Activated CD4-positive, alpha-beta T cell treated with anti-CD3 and anti-CD28 coated beads for 24 hours (primary cell): Measurements from ENCODE around the gene CDC73.

Source experiments
- DNase-seq, 2 donors: peaks; one replicate each; pipeline ENCODE4 v3.0.0-alpha.2; 2020; ENCODE audit warnings: low read depth in 2 of 2

Gene CDC73

DNA sequence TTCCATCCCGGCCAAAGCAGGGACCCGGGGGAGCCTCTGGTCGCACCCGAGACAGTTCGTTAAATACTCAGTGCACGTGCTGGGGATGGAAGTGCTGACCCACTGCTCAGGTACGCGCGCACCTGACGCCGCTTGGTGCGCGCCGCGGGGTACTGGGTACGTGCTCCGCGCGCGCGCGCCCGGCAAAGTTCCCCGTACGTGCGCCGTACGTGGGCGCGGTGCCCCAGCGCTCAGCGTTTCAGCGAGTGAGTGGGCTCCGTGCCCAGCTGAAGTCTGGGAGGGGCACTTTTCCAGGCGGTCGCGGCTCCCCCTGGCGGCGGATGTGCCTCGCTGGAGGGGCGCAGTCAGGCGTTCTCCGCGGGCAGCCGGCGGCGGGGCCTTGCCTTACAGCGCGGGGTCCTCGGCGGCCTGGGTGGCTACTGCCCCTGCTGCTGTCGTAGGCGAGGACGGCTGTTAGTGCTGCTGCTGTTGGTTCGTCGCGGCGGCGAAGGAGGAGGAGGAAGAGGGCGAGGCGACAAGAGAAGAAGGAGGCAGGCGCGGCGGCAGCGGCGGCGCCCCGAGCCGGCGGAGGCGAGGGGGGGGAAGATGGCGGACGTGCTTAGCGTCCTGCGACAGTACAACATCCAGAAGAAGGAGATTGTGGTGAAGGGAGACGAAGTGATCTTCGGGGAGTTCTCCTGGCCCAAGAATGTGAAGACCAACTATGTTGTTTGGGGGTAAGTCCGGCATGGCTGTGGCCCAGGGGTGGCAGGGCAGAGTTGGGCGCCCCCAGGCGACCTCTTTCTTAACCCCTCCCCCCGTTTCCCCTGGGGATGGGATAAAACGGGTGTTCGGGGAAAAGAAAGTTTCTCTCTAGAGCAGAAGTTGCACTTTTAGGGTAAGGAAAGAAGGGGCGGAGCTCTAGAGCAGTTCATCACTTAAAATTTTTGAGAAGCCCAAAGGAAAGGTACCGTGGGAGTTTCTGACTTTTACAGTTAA lies at the start of gene CDC73:
Gene CDC73, plus strand, starts transcription at position 416 of the 978 bp plus-strand sequence. Its CDS starts 170 bp downstream, at position 586.
- peak; percentile 97 to 99 for DNase-seq

DNA sequence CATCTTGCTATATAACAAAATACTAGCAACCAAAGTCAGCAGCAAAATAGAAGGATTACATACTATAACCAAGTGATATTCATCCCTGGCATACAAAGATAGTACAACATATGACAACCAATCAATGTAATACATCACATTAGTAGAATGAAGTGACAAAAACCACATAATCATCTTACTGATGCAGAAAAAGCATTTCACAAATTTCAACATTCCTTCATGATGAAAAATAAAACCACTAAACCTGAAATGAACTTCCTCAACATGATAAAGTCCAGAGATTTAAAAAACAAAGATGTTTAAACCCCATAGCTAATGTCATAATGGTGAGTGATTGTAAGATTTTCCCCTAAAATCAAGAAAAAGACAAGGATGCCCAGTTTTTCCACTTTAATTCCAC lies 43.8 kb upstream of the CDC73 start:
- no peak for DNase-seq

DNA sequence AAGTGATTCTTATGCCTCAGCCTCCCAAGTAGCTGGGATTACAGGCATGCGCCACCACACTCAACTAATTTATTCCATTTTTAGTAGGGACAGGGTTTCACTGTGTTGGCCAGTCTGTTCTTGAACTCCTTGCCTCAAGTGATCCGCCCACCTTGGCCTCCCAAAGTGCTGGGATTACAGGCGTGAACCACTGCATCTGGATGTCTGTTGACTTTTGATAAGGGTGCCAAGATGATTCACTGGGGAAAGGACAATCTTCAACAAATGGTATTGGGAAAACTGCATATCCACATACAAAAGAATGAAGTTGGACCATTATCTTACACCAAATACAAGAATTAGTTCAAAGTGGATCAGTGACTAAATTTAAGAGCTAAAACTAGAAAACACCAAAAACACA lies 42.6 kb upstream of the CDC73 start:
- DNase-seq = no peak

DNA sequence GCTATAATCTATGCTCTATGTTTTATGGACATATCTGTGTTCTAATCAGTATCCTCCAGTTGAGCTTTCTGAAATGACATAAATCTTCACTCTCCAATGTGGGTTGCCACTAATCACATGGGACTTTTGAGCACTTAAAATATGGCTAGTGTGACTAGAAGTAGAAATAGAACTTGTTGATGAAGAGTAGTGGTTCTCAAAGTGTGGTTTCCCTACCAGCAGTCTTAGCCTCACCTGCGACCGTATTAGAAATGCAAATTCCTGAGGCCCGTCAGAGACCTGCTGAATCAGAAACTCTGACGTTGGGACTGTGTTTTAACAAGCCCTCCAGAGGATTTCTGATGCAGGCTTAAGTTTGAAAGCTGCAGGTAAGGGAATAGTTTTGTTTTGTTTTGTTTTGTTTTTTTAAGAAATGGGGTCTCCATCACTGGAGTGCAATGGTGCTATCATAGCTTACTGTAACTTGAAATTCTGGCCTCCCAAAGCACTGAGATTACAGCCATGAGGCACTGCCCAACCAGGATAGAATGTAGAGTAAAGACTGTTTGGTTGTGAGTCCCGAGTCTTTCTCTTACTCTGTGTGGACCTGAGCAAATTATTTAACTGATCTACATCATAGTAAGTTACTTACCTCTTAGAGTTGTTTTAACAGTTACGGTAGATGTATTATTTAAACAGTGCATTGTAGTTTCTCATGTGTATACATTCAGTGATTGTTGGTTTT lies 38.3 kb upstream of the CDC73 start:
- no peak for DNase-seq

DNA sequence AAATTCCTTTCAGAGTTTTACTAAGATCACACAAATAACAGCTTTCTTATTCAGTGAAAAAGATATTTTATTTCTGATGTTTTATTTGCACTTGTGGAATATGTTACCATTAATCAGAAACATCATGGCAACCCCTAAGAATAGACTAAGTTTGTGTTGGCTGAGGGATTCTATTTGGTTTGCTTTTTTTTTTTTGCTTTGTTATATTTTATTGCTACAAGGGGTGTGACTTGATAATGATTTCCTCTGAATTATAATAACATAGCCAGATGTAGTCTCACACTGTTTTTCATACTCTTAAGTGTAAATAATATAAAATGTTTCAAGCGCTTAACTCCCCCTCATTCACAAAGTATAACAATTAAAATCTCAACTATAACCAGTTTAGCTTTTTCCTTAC lies 36.6 kb upstream of the CDC73 start:
- DNase-seq = no peak

DNA sequence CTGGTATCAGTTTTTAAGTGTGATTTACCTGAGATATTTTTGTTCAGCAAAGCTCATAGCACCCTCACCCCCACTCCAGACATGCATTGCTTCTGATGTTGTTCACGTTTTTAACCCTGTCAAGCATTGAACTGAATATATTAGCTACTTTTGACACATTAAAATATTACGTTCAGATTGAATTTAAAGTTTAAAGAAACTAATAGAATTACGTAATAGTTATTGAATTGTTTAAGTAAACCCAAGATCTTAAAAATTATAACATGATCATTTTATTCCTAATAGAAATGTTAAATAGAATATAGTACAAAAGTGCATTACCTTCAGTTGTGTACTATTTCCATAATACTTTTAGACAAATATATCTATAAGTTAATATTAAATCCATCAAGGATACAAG lies 35.5 kb upstream of the CDC73 start:
- no peak for DNase-seq

DNA sequence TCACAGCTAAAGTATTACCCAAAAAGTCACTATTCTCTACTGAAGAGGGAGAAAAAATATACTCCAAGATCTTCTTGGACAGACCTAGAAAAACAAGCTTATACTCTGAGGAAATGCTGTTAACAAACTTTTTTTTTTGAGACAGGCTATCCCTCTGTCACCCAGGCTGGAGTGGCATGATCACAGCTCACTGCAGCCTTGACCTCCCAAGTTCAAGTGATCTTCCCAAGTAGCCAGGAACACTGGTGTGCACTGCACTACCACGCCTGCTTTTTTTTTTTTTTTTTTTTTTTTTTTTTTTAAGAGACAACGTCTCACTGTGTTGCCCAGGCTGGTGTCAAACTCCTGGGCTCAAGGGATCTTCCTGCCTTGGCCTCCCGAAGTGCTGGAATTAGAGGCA lies 33.9 kb upstream of the CDC73 start:
- DNase-seq = no peak

DNA sequence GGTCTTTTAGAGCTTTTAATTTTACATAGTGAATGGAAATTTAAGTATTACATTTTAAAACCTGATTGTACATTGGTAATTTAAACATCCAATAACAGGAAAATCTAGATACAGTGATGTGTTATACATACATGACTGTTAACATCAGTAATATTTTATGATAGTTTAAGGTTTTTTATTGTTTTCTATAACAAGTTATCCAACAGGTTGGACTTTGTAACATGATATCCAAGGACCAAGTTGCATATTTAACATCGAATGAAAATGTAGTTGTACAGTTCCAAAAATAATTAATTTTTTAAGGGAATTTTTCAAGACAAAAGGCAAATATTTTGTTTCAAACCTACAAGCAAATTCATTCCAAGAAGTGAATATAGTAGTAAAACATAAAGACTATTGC lies 31.0 kb upstream of the CDC73 start:
- no peak for DNase-seq

DNA sequence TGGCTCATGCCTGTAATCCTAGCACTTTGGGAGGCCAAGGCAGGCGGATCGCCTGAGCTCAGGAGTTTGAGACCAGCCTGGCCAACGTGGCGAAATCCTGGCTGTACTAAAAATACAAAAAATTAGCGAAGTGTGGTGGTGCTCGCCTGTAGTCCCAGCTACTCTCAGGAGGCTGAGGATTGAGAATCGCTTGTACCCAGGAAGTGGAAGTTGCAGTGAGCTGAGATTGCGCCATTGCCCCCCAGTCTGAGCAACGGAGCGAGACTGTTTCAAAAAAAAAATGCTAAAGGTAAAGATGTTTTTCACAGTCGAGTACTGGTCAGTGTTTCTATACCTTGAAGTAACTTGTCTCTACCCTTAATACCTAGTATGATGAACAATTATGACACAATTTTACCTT lies 27.7 kb upstream of the CDC73 start:
- DNase-seq = no peak

DNA sequence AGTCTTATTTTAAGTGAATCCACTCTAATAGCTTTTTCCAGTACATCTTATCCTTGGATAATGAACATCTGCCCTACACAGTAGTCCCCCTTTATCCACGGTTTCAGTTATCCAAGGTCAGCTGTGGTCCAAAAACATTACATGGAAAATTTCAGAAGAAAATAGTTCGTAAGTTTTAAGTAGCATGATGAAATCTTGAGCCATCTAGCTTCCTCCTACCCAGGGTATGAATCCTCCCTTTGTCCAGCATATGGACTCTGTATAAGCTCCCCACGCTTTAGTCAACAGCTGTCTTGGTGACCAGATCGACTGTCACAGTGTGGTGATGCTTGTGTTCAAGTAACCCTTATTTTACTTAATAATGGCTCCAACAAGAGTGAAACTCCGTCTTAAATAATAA lies 19.2 kb upstream of the CDC73 start:
- no peak for DNase-seq

DNA sequence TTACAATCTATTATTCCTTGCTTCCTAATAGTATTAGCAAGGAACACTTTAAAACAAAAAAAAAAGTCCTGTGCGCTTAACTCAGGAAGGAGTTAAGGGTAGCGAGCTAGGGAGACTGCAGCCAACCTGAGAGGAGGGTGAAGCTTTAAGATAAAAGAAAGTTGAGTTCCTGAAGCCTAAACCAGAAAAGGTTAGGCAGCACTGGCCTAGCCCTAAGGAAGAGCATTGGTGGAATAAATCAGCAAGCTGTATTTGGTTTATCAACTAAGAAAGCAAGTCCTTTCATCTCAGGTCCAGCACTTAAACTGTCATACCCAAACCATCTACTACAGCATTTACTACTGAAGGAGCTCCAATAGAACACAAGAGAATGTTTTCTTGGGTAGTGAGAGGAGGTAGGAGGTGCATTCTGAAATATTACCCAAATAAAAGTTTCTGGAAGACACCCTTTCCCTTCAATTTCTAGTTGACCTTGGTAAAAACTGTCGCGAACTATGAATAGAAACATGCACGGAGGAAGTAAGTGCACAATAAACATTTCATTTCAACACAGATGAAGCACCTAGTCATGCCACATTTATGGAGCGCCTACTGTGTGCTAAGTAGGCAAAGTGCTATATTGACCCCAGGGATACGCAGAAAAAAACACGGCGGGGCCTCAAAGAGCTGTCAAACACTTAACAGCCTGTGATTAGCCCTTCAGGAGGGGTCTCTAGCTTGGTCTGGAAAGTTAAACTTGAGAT lies 17.9 kb upstream of the CDC73 start:
- DNase-seq = no peak

DNA sequence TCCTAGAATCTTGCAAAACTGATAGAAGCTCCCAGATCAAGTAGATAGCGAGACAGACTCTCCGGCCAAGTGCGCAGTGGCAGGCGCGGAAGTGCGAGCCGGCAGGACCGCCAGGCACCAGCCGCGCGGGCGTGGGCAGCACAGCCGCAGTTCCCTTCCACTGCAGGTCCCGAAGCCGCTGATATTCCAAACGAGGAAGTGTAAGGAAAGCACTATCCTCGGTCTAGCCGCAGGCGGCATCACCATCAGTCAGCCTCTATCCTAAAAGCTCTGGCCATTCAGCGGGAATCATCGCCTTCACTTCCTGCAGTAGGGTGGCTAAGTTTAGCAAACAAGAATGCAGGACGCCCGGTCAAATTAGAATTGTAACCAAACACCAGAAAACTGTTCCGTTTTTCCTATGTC lies 17.3 kb upstream of the CDC73 start:
- DNase-seq = peak in 1 of 2 donors; percentile 25

DNA sequence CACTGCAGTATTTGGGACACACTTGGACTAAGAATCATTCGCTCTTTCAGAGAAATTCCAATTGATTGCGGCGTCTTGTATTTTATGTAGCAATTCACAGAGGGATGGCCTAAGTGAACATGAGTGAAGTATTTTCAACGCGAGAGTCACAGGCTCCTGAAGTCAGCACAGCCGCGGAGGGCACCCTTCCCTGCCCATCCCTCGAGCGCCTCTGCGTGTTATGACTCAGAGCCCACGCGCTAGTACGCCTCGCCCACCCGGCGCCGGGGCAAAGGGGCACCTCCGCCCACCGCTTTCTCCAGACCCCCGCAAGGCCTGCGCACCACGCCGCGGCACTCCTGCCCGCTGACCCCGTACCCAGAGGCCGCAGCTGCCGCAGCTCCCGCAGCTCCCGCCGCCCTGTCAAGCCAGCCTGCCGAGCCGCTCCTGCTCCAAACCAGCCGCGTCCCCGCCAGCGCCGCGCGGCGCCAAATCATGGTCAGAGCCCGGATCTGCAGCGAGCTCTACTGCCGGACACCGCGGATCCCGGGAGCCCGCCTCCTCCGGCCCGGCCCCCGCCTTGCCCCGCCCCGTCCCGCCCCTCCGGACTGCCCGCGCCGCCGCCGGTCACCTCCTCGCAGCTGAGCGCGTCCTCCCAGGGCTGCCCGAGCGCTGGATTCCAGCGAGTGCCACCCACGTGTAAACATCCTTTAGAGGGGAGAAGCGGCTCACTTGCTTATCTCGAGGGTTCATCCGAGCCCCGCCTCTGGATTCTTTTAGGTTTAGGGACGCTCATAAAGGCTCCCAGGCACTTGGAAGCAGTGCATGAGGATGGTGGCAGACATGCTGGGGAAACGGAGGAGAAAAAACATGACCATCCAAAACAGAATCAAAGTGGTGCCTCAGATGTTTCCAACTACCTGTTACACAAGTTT lies 16.7 kb upstream of the CDC73 start, which contains the start of gene GLRX2:
Gene GLRX2, minus strand, starts transcription at position 508 of the 914 bp plus-strand sequence. Its CDS starts 32 bp downstream, at position 476.
- peak; percentile 22 to 45 for DNase-seq

DNA sequence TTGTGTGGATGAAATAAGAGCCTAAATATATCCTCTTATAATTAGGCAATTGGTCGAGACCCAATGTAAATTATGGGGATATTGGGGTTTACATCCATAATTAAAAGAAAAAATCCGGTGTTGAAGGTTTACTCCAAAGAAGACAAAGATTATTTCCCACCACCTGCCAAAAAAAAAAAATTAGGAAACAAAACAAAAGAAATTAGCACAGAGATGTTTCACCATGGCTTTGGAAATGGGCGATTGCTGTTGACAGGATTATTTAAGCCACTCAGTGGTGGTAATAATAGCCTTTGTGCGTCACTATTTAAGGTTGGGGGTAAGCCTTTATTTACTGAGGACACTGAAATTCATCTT lies 16.0 kb upstream of the CDC73 start:
- no peak for DNase-seq

DNA sequence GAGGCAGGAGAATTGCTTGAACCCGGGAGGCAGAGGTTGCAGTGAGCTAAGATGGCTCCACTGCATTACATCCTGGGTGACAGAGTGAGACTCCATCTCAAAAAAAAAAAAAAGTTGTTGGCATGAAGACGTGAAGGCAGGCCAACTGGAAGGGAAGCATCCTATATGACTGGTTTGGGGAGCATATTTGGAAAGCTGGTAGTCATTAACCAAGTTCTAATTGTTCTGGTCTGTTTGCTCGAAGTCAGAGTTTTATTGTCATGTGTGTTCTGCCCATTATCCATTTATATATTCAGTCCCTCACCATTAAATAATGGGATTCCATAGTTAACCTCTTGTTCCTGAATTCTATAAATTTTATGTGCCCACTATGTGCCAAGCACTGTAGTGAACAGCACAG lies 13.4 kb upstream of the CDC73 start:
- DNase-seq = no peak

DNA sequence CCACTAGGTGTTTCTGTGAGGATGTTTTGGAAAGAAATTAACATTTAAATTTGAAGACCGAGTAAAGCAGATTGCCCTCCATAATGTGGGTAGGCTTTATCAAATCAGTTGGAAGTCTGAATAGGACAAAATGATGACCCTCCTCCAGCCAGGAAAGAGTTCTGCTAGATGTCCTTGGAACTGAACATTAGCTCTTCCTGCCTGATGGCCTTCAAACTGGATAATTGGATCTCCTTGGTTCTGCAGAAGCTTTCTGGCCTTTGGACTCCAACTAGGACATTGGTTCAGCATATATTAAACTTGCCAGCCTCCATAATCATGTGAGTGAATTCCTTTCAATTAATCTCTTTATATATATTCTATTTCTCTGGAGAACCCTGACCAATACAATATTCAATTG lies 12.2 kb upstream of the CDC73 start:
- no peak for DNase-seq

DNA sequence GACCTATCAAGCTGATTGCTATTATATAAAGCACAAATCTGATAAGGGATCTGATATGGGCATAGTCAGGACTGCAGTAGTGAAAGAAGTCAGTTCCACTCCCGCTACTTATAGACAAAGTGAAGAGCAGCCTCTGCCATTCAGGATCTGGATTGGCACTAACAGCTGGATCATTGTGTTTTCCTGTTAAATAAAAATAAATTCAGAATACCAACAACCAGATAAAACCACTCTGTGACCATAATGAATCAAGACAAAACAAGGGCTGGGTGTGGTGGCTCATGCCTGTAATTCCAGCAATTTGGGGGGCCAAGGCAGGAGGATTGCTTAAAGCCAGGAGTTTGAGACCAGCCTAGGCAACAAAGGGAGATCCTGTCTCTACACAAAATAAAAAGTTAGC lies 11.6 kb upstream of the CDC73 start:
- no peak for DNase-seq

DNA sequence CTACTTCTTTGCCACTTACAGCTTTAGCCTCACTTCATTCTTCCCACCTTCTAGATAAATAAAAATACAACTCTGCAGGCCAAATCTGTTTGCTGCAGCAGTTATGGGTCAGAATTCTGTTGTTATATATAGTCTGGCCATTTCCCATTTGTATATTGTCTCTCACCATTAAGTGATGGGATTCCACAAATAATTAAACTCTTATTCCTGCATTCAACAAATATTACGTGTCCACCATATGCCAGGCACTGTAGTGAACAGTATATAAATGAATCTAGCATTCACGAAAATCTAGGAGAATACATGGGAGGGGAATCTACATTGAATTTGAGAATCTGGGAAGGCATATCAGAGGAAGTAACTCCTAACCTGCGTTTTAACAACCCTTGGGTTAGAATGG lies 11.0 kb upstream of the CDC73 start:
- no peak for DNase-seq

DNA sequence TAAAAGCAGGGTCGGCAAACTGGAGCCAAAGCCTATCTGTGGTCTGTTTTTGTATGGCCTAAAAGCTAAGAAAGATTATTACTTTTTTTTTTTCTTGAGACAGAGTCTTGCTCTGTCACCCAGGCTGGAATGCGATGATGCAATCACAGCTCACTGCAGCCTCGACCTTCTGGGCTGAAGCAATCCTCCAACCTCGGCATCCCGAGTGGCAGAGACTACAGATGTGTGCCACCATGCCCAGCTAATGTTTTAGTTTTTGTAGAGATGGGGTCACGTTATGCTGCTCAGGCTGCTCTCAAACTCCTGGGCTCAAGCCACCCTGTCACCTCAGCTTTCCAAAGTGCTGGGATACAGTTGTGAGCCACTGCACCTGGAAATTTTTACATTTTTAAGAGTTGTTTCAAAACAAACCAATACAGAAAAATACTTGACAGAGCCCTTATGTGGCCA lies 10.2 kb upstream of the CDC73 start:
- DNase-seq = no peak

DNA sequence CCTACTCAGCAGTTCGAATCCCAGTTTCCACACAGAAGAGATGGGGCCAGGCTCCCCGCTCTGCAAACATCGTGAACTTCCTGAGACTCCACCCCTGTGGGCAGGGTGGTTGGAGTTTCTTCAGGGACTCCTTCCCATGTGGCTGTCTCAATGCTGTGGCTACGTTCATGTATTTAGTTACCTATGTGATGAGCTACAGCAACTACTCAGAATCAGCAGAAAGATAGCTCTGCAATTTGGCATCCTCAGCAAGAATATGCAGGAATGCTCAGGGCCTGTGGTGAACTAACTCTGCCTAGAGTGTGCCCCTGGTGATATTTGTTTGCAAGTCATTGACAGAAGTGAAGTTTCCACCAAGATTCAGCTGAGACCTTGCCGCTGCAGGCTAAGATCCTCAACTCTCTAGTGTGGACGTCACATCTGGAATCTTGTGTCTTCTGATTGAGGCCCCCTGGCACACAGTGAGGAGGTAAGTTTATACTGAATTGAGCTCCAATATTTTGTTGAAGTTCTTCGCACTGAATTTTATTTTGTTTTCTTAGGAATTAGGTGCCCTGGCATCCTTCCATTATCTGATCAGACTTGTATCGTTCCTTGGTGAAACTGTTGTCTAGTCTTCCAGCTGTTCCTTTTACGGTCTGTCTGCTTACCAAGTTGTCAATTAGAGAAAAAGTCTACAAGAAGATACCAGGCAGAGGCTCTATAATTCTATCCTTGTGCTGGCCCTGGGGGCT lies 8.4 kb upstream of the CDC73 start:
- DNase-seq = no peak

DNA sequence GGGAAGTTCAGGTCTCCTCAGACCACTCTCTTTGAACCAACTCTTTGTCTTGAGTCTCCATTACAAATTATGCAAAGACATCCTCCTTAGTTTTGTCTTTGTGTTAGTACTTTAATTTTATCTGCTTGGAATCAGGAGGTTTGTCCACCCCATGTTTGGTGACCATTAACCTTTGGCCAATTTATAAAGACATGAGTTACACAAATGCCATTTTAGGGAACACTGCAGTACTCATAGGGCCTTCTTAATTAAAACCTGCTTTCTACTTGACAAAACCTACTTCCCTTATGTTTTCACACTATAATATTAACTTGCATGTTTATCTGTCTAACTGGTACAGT lies 7.9 kb upstream of the CDC73 start:
- no peak for DNase-seq
